Upper lobe of left lung (tissue), 4 donors: ENCODE data around the gene SUN1.

Experiments used
- CTCF ChIP-seq, 6 experiments: fragments of 450-650 bp in 4 of 6; fragments of 200-600 bp in 2 of 6; sonication (generic) in 2 of 6; IDR thresholded peaks; one replicate each; pipeline ENCODE4 v1.5.1; 2016 to 2019; ENCODE audit warnings: antibody characterized with exemption in 6 of 6
- EP300 ChIP-seq, 4 donors: sonication (generic); formaldehyde crosslinking; IDR thresholded peaks; one replicate each; pipeline ENCODE4 v1.5.1; 2017; ENCODE audit warnings: antibody characterized with exemption in 4 of 4, control low read depth in 2 of 4

- TF ChIP-seq CTCF (IDR thresholded peaks at IDR 0.05) = no peak
- TF ChIP-seq EP300 (IDR thresholded peaks at IDR 0.05) = no peak
Measured at GRCh38 chr7:919114-919442, 86.8 kb downstream of the SUN1 start.
